PFSK-1 (cell line): Measurements from ENCODE around the gene SPATA6L.

Experiments used
- FOXP2 ChIP-seq: optimal IDR thresholded peaks from 2 replicates; pipeline ENCODE3; 2011; ENCODE audit warnings: borderline replicate concordance, control low read depth, inconsistent platforms; ENCODE audit not compliant: insufficient read depth; ENCODE audit errors: extremely low read length, extremely low read depth
- POLR2AphosphoS5 ChIP-seq: IDR thresholded peaks from 2 replicates; pipeline ENCODE4 v1.6.1; 2012; ENCODE audit warnings: low read depth, mild to moderate bottlenecking, control low read depth, low read length, moderate library complexity
- REST ChIP-seq, 2 experiments: IDR thresholded peaks; 2 replicates each; pipeline versions ENCODE4 v1.6.1 to v1.8.0; 2011 to 2012; ENCODE audit warnings: low read depth in 2 of 2, low read length in 2 of 2, control low read depth in 1 of 2, inconsistent platforms in 1 of 2, mild to moderate bottlenecking in 1 of 2, moderate library complexity in 1 of 2; ENCODE audit not compliant: insufficient read depth in 1 of 2
- SIN3A ChIP-seq: IDR thresholded peaks from 2 replicates; pipeline ENCODE4 v1.6.1; 2012; ENCODE audit warnings: mild to moderate bottlenecking, low read length, moderate library complexity, borderline replicate concordance; ENCODE audit not compliant: insufficient read depth
- TAF1 ChIP-seq: IDR thresholded peaks from 2 replicates; pipeline ENCODE4 v1.6.1; 2012; ENCODE audit warnings: low read length, control low read depth, borderline replicate concordance; ENCODE audit not compliant: insufficient read depth

Gene SPATA6L

GRCh38 chr9:4640027-4640426 is 26.3 kb downstream of the SPATA6L start:
- no peak for TF ChIP-seq SIN3A
- TF ChIP-seq TAF1, result no peak
- TF ChIP-seq FOXP2, result no peak
- TF ChIP-seq REST (IDR thresholded peaks at IDR 0.05; ENCODE audit: insufficient read depth in 1 of 2, low read depth in 2 of 2, low read length in 2 of 2), result no peak
- no peak for TF ChIP-seq POLR2AphosphoS5

GRCh38 chr9:4639420-4639819 is 26.9 kb downstream of the SPATA6L start:
- TF ChIP-seq TAF1 (no peak), POLR2AphosphoS5 (no peak), SIN3A (no peak), FOXP2 (no peak), REST (IDR thresholded peaks at IDR 0.05; ENCODE audit: insufficient read depth in 1 of 2, low read depth in 2 of 2, low read length in 2 of 2) (no peak)

- TF ChIP-seq FOXP2 (no peak), POLR2AphosphoS5 (no peak), TAF1 (no peak)
Observed at GRCh38 chr9:4638968-4639367, 27.3 kb downstream of the SPATA6L start.

- TF ChIP-seq POLR2AphosphoS5, result no peak
- no peak for TF ChIP-seq TAF1
- TF ChIP-seq SIN3A, result no peak
- no peak for TF ChIP-seq REST (IDR thresholded peaks at IDR 0.05; ENCODE audit: insufficient read depth in 1 of 2, low read depth in 2 of 2, low read length in 2 of 2)
- no peak for TF ChIP-seq FOXP2
Observed at GRCh38 chr9:4630836-4631235, 35.4 kb downstream of the SPATA6L start.

- no peak for TF ChIP-seq FOXP2
- TF ChIP-seq SIN3A, result no peak
- no peak for TF ChIP-seq REST (IDR thresholded peaks at IDR 0.05; ENCODE audit: insufficient read depth in 1 of 2, low read depth in 2 of 2, low read length in 2 of 2)
- TF ChIP-seq POLR2AphosphoS5, result no peak
- no peak for TF ChIP-seq TAF1
Observed at GRCh38 chr9:4622016-4622415, 44.3 kb downstream of the SPATA6L start.
